Measurements from ENCODE around the gene EIF4A3.

EIF4A3 gene

DNA sequence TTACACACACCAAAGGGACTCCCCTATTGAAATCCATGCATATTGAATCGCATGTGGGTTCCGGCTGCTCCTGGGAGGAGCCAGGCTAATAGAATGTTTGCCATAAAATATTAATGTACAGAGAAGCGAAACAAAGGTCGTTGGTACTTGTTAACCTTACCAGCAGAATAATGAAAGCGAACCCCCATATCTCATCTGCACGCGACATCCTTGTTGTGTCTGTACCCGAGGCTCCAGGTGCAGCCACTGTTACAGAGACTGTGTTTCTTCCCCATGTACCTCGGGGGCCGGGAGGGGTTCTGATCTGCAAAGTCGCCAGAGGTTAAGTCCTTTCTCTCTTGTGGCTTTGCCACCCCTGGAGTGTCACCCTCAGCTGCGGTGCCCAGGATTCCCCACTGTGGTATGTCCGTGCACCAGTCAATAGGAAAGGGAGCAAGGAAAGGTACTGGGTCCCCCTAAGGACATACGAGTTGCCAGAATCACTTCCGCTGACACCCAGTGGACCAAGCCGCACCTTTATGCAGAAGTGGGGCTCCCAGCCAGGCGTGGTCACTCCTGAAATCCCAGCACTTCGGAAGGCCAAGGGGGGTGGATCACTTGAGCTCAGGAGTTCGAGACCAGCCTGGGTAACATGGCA, 43.4 kb downstream of the EIF4A3 start:
- H3K4me1 ChIP-seq (ENCODE audit: insufficient read depth, low read length, severe bottlenecking), result peaks cover 16% of the 10 kb centered on the region
- no peaks in the 10 kb centered on the region for H3K9me2 ChIP-seq (ENCODE audit: low read depth, low read length)
- H3K4me2 ChIP-seq (ENCODE audit: low read length), result no peak overlapping the region
- H2AFZ ChIP-seq (ENCODE audit: low read length), result no peak overlapping the region
- no peak overlapping the region for H3K9ac ChIP-seq (ENCODE audit: low read length)
- no peaks in the 10 kb centered on the region for H3F3A ChIP-seq (ENCODE audit: insufficient read depth, low read length)
- H3K4me3 ChIP-seq (ENCODE audit: low read depth, low read length, poor library complexity, severe bottlenecking), result no peak overlapping the region
- H3K27ac ChIP-seq (ENCODE audit: low read depth, low read length, poor library complexity, severe bottlenecking), result no peak overlapping the region
- TF ChIP-seq, protein P1, sequence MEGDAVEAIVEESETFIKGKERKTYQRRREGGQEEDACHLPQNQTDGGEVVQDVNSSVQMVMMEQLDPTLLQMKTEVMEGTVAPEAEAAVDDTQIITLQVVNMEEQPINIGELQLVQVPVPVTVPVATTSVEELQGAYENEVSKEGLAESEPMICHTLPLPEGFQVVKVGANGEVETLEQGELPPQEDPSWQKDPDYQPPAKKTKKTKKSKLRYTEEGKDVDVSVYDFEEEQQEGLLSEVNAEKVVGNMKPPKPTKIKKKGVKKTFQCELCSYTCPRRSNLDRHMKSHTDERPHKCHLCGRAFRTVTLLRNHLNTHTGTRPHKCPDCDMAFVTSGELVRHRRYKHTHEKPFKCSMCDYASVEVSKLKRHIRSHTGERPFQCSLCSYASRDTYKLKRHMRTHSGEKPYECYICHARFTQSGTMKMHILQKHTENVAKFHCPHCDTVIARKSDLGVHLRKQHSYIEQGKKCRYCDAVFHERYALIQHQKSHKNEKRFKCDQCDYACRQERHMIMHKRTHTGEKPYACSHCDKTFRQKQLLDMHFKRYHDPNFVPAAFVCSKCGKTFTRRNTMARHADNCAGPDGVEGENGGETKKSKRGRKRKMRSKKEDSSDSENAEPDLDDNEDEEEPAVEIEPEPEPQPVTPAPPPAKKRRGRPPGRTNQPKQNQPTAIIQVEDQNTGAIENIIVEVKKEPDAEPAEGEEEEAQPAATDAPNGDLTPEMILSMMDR (IDR thresholded peaks at IDR 0.05; ENCODE audit: low read length), result no peak
- no peak for TF ChIP-seq EZH2 (IDR thresholded peaks at IDR 0.05; ENCODE audit: borderline replicate concordance, low read length)
- H3K9me3 ChIP-seq (ENCODE audit: low read length), result no peaks in the 10 kb centered on the region
- no peaks in the 10 kb centered on the region for H3K79me2 ChIP-seq (ENCODE audit: insufficient read depth, low read length)
- no peaks in the 10 kb centered on the region for H3K36me3 ChIP-seq (ENCODE audit: insufficient read depth, low read length)
- H4K20me1 ChIP-seq (ENCODE audit: insufficient read depth, low read length), result no peaks in the 10 kb centered on the region
- H3K27me3 ChIP-seq (ENCODE audit: insufficient read depth, low read length), result peaks cover 6% of the 10 kb centered on the region; the same call in 1 of the 2 replicates

GRCh38 chr17:80102664-80103448, 44.1 kb downstream of the EIF4A3 start:
- Histone ChIP-seq H3K4me2 (ENCODE audit: low read length) (no peak overlapping the region), H3K27me3 (ENCODE audit: insufficient read depth, low read length) (peaks cover 6% of the 10 kb centered on the region; the same call in 1 of the 2 replicates), H3K4me1 (ENCODE audit: insufficient read depth, low read length, severe bottlenecking) (peaks cover 16% of the 10 kb centered on the region), H2AFZ (ENCODE audit: low read length) (no peak overlapping the region), H3F3A (ENCODE audit: insufficient read depth, low read length) (no peaks in the 10 kb centered on the region), H3K4me3 (ENCODE audit: low read depth, low read length, poor library complexity, severe bottlenecking) (no peak overlapping the region), H3K27ac (ENCODE audit: low read depth, low read length, poor library complexity, severe bottlenecking) (no peak overlapping the region), H3K9me2 (ENCODE audit: low read depth, low read length) (no peaks in the 10 kb centered on the region), H3K36me3 (ENCODE audit: insufficient read depth, low read length) (no peaks in the 10 kb centered on the region), H3K9ac (ENCODE audit: low read length) (no peak overlapping the region; the same call in 1 of the 2 replicates), H3K9me3 (ENCODE audit: low read length) (no peaks in the 10 kb centered on the region), H3K79me2 (ENCODE audit: insufficient read depth, low read length) (no peaks in the 10 kb centered on the region), H4K20me1 (ENCODE audit: insufficient read depth, low read length) (no peaks in the 10 kb centered on the region)
- TF ChIP-seq, protein P1 (IDR thresholded peaks at IDR 0.05; ENCODE audit: low read length), result no peak
- no peak for TF ChIP-seq EZH2 (IDR thresholded peaks at IDR 0.05; ENCODE audit: borderline replicate concordance, low read length)

DNA sequence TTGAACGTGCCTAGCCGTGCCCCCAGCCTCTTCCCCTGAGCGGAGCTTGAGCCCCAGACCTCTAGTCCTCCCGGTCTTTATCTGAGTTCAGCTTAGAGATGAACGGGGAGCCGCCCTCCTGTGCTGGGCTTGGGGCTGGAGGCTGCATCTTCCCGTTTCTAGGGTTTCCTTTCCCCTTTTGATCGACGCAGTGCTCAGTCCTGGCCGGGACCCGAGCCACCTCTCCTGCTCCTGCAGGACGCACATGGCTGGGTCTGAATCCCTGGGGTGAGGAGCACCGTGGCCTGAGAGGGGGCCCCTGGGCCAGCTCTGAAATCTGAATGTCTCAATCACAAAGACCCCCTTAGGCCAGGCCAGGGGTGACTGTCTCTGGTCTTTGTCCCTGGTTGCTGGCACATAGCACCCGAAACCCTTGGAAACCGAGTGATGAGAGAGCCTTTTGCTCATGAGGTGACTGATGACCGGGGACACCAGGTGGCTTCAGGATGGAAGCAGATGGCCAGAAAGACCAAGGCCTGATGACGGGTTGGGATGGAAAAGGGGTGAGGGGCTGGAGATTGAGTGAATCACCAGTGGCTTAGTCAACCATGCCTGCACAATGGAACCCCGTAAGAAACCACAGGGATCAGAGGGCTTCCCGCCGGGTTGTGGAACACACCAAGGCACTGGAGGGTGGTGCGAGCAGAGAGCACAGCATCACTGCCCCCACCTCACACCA, 44.8 kb downstream of the EIF4A3 start:
- TF ChIP-seq EZH2 (IDR thresholded peaks at IDR 0.05; ENCODE audit: borderline replicate concordance, low read length), result no peak
- TF ChIP-seq, protein P1 (IDR thresholded peaks at IDR 0.05; ENCODE audit: low read length), result no peak
- H3K4me3 ChIP-seq (ENCODE audit: low read depth, low read length, poor library complexity, severe bottlenecking), result peak overlapping the region; percentile 87
- no peaks in the 10 kb centered on the region for H3K36me3 ChIP-seq (ENCODE audit: insufficient read depth, low read length)
- H2AFZ ChIP-seq (ENCODE audit: low read length), result 0 out of 2 replicates have a peak overlapping the region, but pooled peaks have one; percentile 48
- H3K79me2 ChIP-seq (ENCODE audit: insufficient read depth, low read length), result no peaks in the 10 kb centered on the region
- peaks cover 6% of the 10 kb centered on the region; the same call in 1 of the 2 replicates for H3K27me3 ChIP-seq (ENCODE audit: insufficient read depth, low read length)
- H3K9me3 ChIP-seq (ENCODE audit: low read length), result no peaks in the 10 kb centered on the region
- peak overlapping the region; percentile 89 for H3K9ac ChIP-seq (ENCODE audit: low read length)
- peak overlapping the region; percentile 100 for H3K4me2 ChIP-seq (ENCODE audit: low read length)
- H3K27ac ChIP-seq (ENCODE audit: low read depth, low read length, poor library complexity, severe bottlenecking), result no peak overlapping the region
- no peaks in the 10 kb centered on the region for H4K20me1 ChIP-seq (ENCODE audit: insufficient read depth, low read length)
- no peaks in the 10 kb centered on the region for H3F3A ChIP-seq (ENCODE audit: insufficient read depth, low read length)
- no peaks in the 10 kb centered on the region for H3K9me2 ChIP-seq (ENCODE audit: low read depth, low read length)
- H3K4me1 ChIP-seq (ENCODE audit: insufficient read depth, low read length, severe bottlenecking), result peaks cover 16% of the 10 kb centered on the region

Data from OCI-LY1 (cell line).